OCI-LY7 (cell line): ENCODE measurements around the gene RIOK3.

Experiments used
- EZH2phosphoT487 ChIP-seq: fragments of 200-600 bp; sonication (generic); IDR thresholded peaks from 2 replicates; pipeline ENCODE4 v1.6.1; 2018; ENCODE audit warnings: low read depth, borderline replicate concordance, mild to moderate bottlenecking, mixed run types, antibody characterized with exemption, low read length, moderate library complexity, mixed read lengths
- TF ChIP-seq, protein P1 (sequence below): fragments of 200-600 bp; sonication (generic); conservative IDR thresholded peaks from 2 replicates; pipeline ENCODE4 v1.5.1; 2014; ENCODE audit warnings: mild to moderate bottlenecking, antibody characterized with exemption, low read length, moderate library complexity, mixed read lengths

DNA sequence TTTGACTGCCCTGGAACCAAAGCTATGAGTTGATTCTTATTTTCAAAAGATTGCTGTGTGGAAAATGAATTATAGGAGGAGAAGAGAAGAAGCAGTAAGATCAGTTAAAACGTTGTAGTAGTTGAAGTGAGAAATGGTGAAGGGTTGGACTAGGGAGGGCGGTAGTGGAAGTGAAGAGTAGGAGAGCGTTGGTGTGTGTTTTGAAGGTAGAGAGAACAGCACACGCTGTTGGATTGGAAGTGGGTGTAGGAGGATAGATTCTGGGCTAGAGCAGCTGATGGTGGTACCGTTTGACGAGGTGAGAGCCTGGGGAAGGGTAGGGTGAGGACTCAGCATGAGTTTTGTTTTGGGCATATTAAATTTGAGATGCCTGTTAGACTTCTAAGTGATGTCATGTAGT, 18.4 kb downstream of the RIOK3 start:
- TF ChIP-seq, protein P1, sequence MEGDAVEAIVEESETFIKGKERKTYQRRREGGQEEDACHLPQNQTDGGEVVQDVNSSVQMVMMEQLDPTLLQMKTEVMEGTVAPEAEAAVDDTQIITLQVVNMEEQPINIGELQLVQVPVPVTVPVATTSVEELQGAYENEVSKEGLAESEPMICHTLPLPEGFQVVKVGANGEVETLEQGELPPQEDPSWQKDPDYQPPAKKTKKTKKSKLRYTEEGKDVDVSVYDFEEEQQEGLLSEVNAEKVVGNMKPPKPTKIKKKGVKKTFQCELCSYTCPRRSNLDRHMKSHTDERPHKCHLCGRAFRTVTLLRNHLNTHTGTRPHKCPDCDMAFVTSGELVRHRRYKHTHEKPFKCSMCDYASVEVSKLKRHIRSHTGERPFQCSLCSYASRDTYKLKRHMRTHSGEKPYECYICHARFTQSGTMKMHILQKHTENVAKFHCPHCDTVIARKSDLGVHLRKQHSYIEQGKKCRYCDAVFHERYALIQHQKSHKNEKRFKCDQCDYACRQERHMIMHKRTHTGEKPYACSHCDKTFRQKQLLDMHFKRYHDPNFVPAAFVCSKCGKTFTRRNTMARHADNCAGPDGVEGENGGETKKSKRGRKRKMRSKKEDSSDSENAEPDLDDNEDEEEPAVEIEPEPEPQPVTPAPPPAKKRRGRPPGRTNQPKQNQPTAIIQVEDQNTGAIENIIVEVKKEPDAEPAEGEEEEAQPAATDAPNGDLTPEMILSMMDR = no peak
- TF ChIP-seq EZH2phosphoT487 = no peak
